Effector memory CD8-positive, alpha-beta T cell (primary cell): ENCODE data around the gene PIGU.
"Not testable (repeated sequence)": the region's sequence is repeated elsewhere in the genome, so short reads cannot be mapped to it uniquely, and the experiment has no call there.

Source experiments
- ATAC-seq: fragments of 150-1000 bp; cut with Tn5 transposase; replicated peaks from 2 replicates; pipeline ENCODE4 v1.10.0; 2021; ENCODE audit warnings: mild to moderate bottlenecking, moderate library complexity
- DNase-seq, 3 experiments: peaks; one replicate each; pipeline ENCODE4 v3.0.0; 2021
- H3K27ac Mint-ChIP-seq, 2 donors: one replicate each; pipeline ENCODE4 v1.8.0; 2022; ENCODE audit warnings: mild to moderate bottlenecking in 2 of 2, mixed read lengths in 2 of 2, moderate library complexity in 2 of 2
- H3K27me3 Mint-ChIP-seq, 2 donors: one replicate each; pipeline ENCODE4 v1.8.0; 2022; ENCODE audit warnings: mixed read lengths in 2 of 2
- H3K36me3 Mint-ChIP-seq: one replicate; pipeline ENCODE4 v1.8.0; 2022; ENCODE audit warnings: mild to moderate bottlenecking, moderate library complexity, mixed read lengths; ENCODE audit not compliant: insufficient read depth
- H3K4me1 Mint-ChIP-seq, 2 donors: one replicate each; pipeline ENCODE4 v1.8.0; 2022; ENCODE audit warnings: low read depth in 2 of 2, mixed read lengths in 2 of 2
- H3K4me3 Mint-ChIP-seq, 2 donors: one replicate each; pipeline ENCODE4 v1.8.0; 2022; ENCODE audit warnings: mild to moderate bottlenecking in 2 of 2, mixed read lengths in 2 of 2, moderate library complexity in 2 of 2
- H3K9me3 Mint-ChIP-seq, 2 donors: one replicate each; pipeline ENCODE4 v1.8.0; 2022; ENCODE audit warnings: mixed read lengths in 2 of 2

Gene PIGU

GRCh38 chr20:34527016-34527415 is 149.9 kb downstream of the PIGU start:
- peaks cover 46% of the 10 kb centered on the region for H3K36me3 Mint-ChIP-seq
- H3K27me3 Mint-ChIP-seq, result no peaks in the 10 kb centered on the region
- DNase-seq (no peak), ATAC-seq (no peak)
- H3K4me1 Mint-ChIP-seq, result peaks cover 29 to 39% of the 10 kb centered on the region in 2 donors
- H3K4me3 Mint-ChIP-seq, result no peak overlapping the region
- peak overlapping the region in 1 of 2 donors; percentile 5 for H3K27ac Mint-ChIP-seq
- no peaks in the 10 kb centered on the region for H3K9me3 Mint-ChIP-seq

- ATAC-seq, result no peak
- Mint-ChIP-seq H3K9me3 (no peaks in the 10 kb centered on the region), H3K27me3 (no peaks in the 10 kb centered on the region), H3K4me3 (no peak overlapping the region), H3K27ac (peak overlapping the region; percentile 5 to 26), H3K36me3 (peaks cover 46% of the 10 kb centered on the region), H3K4me1 (peaks cover 28 to 36% of the 10 kb centered on the region in 2 donors)
- DNase-seq, result no peak
Measured at GRCh38 chr20:34526466-34526865, 150.4 kb downstream of the PIGU start.

GRCh38 chr20:34525709-34526416 is 151.0 kb downstream of the PIGU start:
- H3K36me3 Mint-ChIP-seq, result peaks cover 46% of the 10 kb centered on the region
- ATAC-seq (no peak), DNase-seq (no peak)
- no peaks in the 10 kb centered on the region for H3K27me3 Mint-ChIP-seq
- peaks cover 29 to 30% of the 10 kb centered on the region in 2 donors for H3K4me1 Mint-ChIP-seq
- peak overlapping the region; percentile 26 to 35 for H3K27ac Mint-ChIP-seq
- H3K9me3 Mint-ChIP-seq, result no peaks in the 10 kb centered on the region
- H3K4me3 Mint-ChIP-seq, result no peak overlapping the region

GRCh38 chr20:34525342-34525708 is 151.6 kb downstream of the PIGU start:
- H3K36me3 Mint-ChIP-seq, result peaks cover 46% of the 10 kb centered on the region
- no peak overlapping the region for H3K4me3 Mint-ChIP-seq

GRCh38 chr20:34524426-34524825 is 152.5 kb downstream of the PIGU start:
- ATAC-seq, result no peak
- Mint-ChIP-seq H3K9me3 (no peaks in the 10 kb centered on the region), H3K27me3 (no peaks in the 10 kb centered on the region), H3K4me1 (peaks cover 23 to 26% of the 10 kb centered on the region in 2 donors), H3K36me3 (peaks cover 48% of the 10 kb centered on the region), H3K4me3 (no peak overlapping the region), H3K27ac (peak overlapping the region in 1 of 2 donors; percentile 38)
- no peak for DNase-seq

More at GRCh38 chr20:34525342-34525708, 151.6 kb downstream of the PIGU start:
- Mint-ChIP-seq H3K9me3 (no peaks in the 10 kb centered on the region), H3K27me3 (no peaks in the 10 kb centered on the region), H3K27ac (peak overlapping the region; percentile 26 to 38), H3K4me1 (peaks cover 24 to 26% of the 10 kb centered on the region in 2 donors)
- DNase-seq (no peak), ATAC-seq (no peak)

GRCh38 chr20:34522969-34523871 is 153.7 kb downstream of the PIGU start:
- H3K9me3 Mint-ChIP-seq, result no peaks in the 10 kb centered on the region
- peaks cover 22 to 33% of the 10 kb centered on the region in 2 donors for H3K4me1 Mint-ChIP-seq
- H3K27ac Mint-ChIP-seq, result peak overlapping the region; percentile 19 to 59
- no peaks in the 10 kb centered on the region for H3K27me3 Mint-ChIP-seq
- ATAC-seq (peak; percentile 65), DNase-seq (peak; percentile 21 to 41 (median 21))
- peaks cover 40% of the 10 kb centered on the region for H3K36me3 Mint-ChIP-seq
- H3K4me3 Mint-ChIP-seq, result no peak overlapping the region

GRCh38 chr20:34519841-34520240 is 157.1 kb downstream of the PIGU start:
- H3K4me1 Mint-ChIP-seq, result peaks cover 38 to 52% of the 10 kb centered on the region in 2 donors
- H3K27me3 Mint-ChIP-seq, H3K9me3 Mint-ChIP-seq, H3K27ac Mint-ChIP-seq, DNase-seq, ATAC-seq, H3K4me3 Mint-ChIP-seq: not testable (repeated sequence)
- H3K36me3 Mint-ChIP-seq, result peaks cover 30% of the 10 kb centered on the region

GRCh38 chr20:34518863-34519262 is 158.0 kb downstream of the PIGU start:
- DNase-seq, ATAC-seq, H3K27me3 Mint-ChIP-seq, H3K9me3 Mint-ChIP-seq: not testable (repeated sequence)
- H3K4me3 Mint-ChIP-seq, result peak overlapping the region in 1 of 2 donors; percentile 58
- H3K4me1 Mint-ChIP-seq, result peaks cover 41 to 56% of the 10 kb centered on the region in 2 donors
- H3K36me3 Mint-ChIP-seq, result peaks cover 30% of the 10 kb centered on the region
- H3K27ac Mint-ChIP-seq, result peak overlapping the region; percentile 13 to 57

GRCh38 chr20:34517114-34517505 is 159.8 kb downstream of the PIGU start:
- Mint-ChIP-seq H3K27ac (peak overlapping the region; percentile 98 to 99), H3K4me1 (peaks cover 37 to 55% of the 10 kb centered on the region in 2 donors), H3K4me3 (peak overlapping the region; percentile 99), H3K27me3 (no peaks in the 10 kb centered on the region), H3K36me3 (peaks cover 25% of the 10 kb centered on the region), H3K9me3 (no peaks in the 10 kb centered on the region)
- DNase-seq (no peak), ATAC-seq (peak; percentile 17)

- Mint-ChIP-seq H3K4me3 (peak within 1 kb of the TSS; percentile 99), H3K36me3 (peaks cover 25% of the 10 kb centered on the region), H3K9me3 (no peaks in the 10 kb centered on the region), H3K27me3 (no peaks in the 10 kb centered on the region), H3K4me1 (peaks cover 34 to 52% of the 10 kb centered on the region in 2 donors), H3K27ac (peak within 1 kb of the TSS; percentile 98 to 99)
- ATAC-seq, result peak; percentile 79
- DNase-seq, result peak; percentile 91 to 94 (median 94)
Measured at GRCh38 chr20:34516247-34517113, 160.4 kb downstream of the PIGU start, which contains the start of gene DYNLRB1. Gene DYNLRB1, plus strand, starts transcription at chr20:34516422. Its CDS starts 37 bp downstream, at chr20:34516459.

- DNase-seq, result peak; percentile 57 to 61 (median 60)
- Mint-ChIP-seq H3K27me3 (no peaks in the 10 kb centered on the region), H3K4me3 (peak overlapping the region; percentile 99), H3K4me1 (peaks cover 32 to 52% of the 10 kb centered on the region in 2 donors), H3K27ac (peak overlapping the region; percentile 98 to 99), H3K36me3 (peaks cover 33% of the 10 kb centered on the region), H3K9me3 (no peaks in the 10 kb centered on the region)
- peak; percentile 69 for ATAC-seq
Measured at GRCh38 chr20:34515484-34516246, 161.2 kb downstream of the PIGU start.

GRCh38 chr20:34514897-34515483 is 161.9 kb downstream of the PIGU start:
- peak overlapping the region; percentile 98 to 99 for H3K27ac Mint-ChIP-seq
- H3K9me3 Mint-ChIP-seq, result no peaks in the 10 kb centered on the region
- H3K4me3 Mint-ChIP-seq, result peak overlapping the region; percentile 99
- ATAC-seq (no peak), DNase-seq (no peak)
- peaks cover 36% of the 10 kb centered on the region for H3K36me3 Mint-ChIP-seq
- H3K4me1 Mint-ChIP-seq, result peaks cover 32 to 52% of the 10 kb centered on the region in 2 donors
- no peaks in the 10 kb centered on the region for H3K27me3 Mint-ChIP-seq
